Measurements from ENCODE around the gene KSR2.

The KSR2 gene

DNA sequence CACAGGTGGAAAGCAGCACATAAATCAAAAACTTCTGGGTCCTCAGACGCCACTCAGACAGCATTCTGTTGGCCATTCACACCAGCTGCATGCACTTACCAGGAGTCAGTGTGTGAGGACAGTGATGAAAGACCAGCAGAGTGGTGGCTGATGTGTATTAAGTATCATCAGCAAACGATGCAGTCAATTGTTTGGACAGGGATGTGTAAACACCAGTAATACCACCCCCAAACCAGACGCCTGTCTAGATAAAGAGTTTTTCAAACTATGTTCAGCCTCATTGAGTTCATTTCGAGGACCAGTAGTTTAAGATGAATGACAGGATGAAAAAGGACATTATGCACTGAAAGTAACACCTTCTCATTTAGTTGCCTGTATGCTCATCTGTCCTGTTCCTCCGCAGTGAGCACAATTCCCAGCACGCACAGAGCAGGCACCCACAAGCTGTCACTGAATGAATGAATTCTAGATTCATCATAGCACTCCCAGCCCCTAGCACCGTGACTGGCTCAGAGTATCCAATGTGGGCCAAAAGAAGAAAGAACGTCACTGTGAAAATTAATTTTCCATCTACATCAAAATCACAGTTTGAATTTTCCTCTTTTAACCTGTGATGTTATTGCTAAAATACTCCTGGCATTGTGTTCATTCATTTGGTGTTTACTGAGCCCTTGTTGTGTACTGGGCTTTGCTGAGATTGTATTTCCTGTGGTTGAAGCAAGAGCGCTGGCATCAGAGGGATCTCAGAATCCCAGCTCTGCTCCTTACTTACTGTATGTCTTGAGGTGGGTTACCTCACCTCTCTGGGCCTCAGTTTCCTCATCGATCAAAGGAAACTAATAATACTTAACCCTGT is 482.6 kb downstream of the KSR2 start:
- DNase-seq = no peak

DNA sequence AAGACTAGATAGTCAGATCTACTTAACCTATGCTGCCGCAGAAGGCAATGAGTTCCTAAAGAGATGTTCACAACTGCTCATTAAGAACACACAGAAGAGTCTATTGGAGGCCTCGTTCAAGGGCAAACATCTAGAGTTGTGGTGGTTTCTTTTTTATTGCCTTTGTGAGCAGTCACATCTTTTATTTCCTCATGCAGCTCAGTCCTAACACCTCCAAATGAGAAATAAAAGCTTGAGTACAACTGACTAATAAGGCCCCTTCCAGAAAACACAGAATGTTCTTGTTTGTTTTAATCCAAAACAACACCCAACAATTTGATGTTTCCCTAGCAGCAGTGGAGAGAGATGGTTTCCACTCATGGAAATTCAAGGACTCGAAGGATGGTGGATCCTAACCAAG is 483.9 kb downstream of the KSR2 start:
- DNase-seq = no peak

DNA sequence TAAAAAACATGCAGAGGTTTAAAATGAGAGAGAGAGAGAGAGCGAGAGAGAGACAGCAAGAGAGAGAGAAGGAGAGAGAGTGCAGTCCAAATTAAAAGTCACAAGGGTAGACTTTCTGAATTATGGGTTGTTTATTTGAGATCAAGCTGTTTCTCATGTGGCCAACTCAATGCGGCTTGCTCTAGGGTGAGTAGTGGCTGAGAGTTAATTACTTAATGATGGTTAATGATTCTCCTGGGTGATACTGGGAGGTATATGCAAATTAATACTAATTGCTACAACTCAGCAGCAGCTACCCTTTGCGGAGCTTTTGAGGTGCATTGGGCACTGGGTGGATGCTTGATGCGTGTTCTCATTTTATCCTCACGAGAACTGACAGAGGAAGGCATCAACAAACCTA is 485.3 kb downstream of the KSR2 start:
- no peak for DNase-seq

DNA sequence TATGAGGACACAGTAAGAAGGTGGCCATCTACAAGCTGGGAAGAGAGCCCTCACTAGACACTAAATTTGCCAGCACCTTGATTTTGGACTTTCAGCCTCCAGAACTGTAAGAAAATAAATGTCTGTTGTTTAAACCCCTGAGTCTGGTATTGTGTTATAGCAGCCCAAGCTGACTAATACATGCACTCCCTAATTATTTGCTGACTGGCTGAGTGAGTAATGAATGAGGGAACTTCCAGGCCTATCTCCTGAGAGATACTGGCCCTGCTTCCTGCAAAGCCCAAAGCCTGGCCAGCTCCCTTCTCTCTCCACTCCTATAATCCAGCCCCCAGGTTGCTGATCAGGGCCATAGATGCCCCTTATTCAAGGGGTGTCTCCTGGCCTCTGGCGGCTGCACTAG is 487.3 kb downstream of the KSR2 start:
- DNase-seq = no peak

DNA sequence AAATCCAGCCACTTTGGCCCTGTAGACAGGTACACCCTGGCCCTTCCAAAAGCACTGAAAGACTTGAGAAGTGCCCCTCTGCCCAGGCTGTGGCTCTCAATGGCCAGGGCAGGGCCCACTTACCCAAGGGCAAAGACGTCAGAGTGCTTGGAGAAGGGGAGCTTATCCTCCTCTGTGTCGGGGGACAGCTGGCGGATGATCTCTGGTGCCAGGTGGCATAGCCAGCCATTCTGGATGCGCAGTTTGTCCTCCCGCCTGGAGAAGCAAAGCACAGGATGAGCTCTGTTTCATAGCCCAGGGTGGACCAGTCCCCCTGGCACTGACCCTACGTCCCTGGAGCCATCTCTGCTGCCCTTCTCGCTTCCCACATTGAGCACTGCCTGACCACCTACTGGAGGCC is 492.4 kb downstream of the KSR2 start:
- no peak for DNase-seq

DNA sequence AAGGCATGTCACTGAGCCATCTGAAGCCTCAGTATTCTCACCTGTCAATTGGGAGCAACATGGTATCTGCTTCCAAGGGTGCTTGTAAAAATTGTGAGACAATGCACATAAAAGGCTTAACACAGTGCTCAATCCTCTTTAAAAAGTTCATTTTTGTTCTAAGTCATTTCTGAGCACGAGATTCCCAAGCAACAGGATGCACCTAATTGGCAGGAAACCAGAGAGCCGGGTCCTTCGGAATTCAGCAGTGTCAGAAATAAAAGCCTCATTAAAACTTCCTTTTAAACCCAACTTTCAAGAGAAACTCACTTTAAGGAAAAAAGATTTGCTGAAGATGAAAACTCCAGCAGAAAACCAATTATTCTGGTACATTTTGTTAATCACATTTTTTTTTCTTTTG is 494.9 kb downstream of the KSR2 start:
- DNase-seq = no peak

DNA sequence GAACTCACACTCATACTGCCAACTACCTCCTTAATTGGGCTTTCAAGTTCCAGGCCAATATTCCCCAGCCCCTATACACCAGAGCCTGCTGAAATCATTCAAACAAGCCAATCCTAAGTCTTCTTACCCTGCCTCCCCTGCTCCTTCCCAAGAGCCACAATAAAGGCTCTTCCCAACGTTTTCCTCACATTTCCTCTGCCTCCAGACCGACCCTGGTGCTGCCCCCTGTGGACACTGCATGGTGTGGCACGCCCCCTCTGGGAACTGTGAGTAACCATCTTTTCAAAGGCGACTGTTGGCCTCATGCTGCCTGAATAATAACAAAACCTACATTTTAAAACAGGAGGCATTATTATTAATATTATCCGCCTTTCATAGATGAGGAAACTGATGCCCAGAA is 495.8 kb downstream of the KSR2 start:
- DNase-seq = no peak

DNA sequence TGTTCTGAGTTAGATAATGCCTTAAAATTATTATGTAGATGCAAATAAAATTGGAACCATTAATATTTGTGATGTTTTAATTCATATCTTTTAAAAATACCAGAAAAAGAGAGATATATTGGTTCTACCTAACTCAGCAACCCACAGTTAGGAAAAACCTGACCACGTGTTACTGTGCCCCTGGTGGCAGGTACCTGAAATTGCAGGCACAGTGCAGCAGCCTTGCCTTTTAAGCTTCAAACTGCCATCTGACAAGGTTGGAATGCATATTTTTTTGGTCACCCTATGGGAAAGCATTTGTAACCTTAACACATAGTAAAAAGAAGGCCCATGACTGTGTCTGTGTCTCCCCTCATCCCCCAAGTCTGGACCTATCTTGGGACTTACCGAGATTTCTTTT is 498.0 kb downstream of the KSR2 start:
- no peak for DNase-seq

DNA sequence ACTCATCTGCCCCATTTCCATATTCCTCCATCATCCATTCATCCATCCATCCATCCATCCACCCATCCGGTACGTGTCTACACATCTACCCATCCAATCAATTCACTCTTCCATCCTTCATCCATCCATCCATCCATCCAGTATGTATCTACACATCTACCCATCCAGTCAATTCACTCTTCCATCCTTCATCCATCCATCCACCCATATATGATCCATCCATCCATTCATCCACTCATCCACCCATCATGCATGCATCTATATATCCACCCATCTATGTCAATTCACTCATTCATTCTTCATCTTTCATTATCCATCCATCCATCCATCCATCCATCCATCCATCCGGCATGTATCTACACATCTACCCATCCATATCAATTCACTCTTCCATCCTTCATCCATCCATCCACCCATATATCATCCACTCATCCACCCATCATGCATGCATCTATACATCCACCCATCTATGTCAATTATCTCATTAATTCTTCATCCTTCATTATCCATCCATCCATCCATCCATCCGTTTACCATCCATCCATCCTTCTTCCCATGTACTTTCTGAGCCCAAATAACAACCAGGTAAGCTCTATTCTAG is 498.8 kb downstream of the KSR2 start:
- DNase-seq = no peak

DNA sequence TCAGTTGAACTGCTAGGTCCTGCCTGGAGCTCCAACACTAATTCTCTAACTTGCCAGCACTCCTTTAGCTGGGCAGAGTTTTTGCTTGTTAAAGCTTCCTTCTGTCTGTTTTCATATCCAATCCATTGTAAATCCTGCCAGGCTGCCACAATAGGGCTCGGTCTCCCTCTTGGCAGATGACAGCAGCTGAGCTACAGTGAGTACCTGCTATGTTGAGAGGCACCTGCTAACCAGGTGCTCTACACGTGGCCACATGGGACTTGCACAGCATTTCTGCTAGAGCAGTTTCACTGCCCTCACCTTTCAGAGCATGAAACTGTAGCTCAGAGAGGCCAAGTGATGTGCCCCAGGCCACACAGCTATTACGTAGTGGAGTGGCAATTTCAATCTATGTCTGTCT is 500.8 kb downstream of the KSR2 start:
- no peak for DNase-seq

DNA sequence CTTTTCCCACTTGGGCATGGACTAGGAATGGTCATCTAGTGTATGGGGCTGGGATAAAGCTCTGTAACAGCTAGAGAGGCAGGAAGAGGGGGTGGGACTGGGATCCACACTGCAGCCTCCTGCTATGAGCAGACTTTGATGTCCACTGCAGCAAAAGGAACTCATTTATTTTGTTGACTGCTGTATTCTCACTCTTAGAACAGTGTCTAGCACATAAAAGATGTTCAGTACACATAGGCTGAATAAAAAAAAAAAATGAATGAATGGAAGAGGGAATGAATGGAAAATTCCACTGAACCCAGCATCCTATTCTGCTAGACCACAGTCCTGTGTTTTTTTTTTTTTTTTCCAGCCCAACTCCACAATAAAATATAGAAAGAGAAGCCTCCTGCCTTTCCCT is 501.2 kb downstream of the KSR2 start:
- DNase-seq = no peak

DNA sequence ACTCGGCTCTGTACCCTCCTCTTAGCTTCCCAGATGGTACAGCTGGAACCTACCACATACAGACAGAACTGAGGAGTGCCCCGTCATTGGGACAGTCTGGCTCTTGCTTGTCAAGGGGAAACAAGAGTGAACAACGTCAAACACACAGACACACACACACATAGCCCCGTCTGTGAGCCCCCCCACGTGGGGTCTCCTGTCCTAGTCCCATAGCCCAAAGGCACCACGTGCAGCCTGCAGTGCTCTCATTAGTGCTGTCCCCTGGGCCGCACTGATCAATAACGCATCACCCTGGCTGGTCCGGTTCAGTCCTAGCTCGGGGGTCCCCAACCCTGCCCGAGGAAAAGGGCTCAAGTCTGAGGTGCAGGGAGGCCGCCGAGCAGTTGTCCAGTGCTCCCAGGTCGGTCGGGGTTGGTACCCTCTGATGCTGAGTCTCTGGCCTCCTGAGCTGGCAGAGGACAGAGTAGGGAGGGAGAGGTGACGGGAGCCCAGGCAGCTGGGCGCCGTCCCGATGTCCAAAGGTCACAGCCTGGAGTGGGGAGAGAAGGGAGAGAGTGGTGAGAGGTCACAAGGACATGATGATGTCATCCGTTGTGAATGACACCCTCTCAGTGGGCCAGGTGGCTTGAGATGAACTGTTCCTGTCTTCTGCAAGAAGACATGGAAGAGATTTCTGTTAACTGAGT is 502.0 kb downstream of the KSR2 start:
- DNase-seq = no peak

DNA sequence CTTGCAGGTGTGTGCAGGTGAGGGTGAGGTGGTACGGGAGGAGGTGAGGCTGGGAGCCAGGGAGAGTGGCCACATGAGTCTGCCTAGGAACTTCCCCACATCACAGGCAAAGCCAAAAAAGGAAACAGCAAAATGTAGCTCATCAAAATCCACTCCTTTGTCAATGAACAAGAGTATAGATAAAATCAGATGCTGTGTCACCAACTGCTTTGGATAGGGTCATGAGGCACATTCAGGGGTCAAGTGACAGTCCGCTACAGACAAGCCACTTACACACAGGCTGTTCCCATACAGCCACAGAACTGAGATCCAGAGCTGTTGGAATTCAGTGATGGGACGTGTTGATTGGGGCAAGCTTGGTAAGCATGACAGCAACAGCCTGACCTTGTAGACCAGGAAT is 507.1 kb downstream of the KSR2 start:
- no peak for DNase-seq

DNA sequence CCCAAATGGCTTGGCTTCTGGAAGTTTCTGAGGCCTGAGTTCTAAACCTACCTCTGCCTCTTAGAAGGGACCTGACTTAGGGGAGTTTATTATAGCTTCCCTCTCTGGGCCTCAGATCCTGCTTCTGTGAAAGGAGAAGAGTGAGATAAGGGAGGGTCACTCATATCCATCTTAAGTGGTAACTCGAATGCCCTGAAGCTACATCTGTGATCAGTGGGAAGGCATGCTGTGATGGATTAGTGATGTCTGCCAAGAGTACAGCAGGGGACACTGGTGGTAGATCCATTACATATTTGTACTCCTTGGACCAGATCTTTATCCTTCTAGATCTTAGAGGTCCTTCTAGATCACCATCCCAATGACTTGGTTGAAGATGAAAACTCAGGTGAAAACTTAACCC is 509.6 kb downstream of the KSR2 start:
- no peak for DNase-seq

DNA sequence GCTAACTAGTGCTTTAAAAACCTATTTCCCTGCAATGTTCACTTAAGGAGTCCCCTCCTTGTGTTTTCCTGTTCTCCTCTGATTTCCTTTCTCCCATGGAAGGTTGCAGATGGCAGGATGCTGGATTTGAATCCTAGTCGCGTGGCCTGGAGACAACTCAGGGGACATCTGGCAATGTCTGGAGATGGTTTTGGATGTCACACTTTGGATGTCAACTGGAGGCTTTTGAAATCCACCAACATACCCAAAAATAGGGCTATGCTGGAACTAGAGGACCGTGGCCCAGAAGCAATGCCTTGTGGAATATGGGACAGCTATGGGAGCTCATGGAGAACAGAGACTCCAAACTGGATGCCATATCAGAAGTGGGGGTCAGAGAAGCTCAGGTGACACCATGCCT is 511.6 kb downstream of the KSR2 start:
- DNase-seq = no peak

DNA sequence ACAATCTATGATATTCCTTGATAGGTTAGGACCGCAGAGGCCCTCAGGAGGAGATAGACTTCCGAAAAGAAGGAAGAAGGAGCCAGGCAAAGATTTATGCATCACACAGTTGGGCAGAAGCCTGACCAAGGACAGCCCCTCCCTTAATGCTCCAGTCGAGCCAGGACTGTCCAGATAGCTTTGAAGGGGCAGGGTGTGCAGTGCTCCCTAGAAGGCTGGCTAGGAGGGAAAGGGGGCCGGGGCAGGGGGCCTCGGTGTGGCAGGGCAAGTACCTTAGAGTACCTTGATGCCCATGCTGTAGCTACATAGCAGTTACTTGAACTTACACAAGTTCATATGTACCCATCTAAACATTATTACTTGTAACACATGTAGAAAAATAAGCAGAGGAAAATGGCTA is 512.7 kb downstream of the KSR2 start:
- DNase-seq = no peak

DNA sequence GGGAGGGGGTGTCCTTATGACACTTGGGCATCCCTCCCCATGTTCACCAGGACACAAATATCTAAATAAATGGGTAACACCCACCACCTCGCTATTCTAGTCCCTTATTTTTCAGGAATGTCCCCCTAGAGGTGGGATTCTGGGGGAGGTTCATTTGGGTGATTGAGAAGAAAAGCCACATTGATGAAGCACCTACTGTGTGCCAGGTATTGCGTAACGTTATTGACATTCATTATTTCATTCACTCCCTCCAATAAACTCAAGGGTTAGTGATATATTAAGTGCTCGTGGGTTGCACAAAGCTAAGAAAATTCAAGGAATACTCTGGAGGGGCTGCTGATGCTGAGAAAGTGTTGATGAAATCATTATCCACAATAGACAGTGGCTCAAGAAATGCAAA is 514.8 kb downstream of the KSR2 start:
- DNase-seq = no peak

DNA sequence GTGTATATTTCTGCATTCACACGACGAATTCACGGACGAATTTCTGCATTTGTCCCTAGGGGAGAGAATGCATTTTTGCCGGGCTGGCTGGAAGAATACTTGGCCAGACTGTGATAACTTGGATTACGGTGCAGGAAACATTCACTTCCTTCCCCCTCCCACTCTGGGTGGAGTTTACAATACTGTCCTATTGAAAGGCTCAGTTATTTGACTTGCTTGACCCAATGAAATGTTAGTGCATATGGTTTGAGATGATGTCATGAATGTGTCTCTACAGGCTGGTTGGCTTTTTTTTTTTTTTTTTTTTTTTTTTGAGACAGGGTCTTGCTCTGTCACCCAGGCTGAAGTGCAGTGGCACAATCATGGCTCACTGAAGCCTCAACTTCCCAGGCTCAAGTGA is 516.7 kb downstream of the KSR2 start:
- DNase-seq = no peak

DNA sequence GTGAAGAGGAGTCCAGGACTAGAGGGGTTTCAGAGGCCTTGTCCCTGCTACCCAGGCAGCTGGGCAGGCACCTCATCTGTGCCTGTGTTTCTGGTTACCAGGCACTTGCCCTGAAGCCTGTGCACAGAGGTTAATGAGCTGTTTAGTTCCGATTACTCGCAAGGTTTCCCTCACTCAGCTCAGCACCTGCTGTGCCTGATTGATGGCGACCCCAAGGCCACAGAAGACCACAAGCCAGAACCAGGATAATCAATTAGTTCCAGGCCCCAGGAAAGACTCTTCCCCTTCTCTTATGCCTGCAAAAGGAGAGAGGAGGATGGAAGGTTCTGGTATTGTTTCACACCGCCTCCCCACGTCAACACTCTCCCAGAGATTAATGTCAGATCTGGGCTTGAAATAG is 518.6 kb downstream of the KSR2 start:
- DNase-seq = no peak

DNA sequence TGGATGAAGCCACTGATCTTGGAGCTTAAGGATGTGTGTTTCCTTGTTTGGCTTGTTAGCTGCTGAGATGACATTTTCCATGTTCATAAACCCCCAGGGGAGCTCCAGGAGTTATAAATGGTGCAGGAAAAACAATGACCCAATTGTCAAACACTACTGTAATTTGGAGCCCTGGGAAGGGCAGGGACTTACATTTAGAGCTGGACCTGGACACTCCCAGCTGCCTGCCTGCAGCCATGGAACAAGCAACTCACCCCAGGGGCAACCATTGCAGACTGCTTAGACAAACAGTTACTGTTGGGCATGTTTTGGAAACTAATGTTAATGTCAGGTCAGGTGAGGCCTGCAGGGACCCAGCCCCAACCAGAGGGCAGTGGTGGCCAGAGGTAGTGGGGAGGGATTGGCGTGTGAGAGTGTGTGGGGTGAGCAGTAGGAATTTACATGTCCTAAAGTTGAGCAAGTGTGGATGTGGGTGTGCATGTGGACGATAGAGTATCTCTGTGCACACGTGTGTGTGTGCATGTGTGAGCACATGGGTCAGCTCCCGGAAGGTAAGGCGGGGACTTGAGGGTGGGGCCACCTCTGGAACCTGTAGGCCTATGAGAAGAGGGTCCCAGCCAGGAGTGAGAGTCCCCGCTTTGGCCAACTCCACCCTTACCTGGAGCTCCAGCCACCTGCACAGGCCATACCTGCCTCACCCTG is 521.0 kb downstream of the KSR2 start:
- DNase-seq = no peak

DNA sequence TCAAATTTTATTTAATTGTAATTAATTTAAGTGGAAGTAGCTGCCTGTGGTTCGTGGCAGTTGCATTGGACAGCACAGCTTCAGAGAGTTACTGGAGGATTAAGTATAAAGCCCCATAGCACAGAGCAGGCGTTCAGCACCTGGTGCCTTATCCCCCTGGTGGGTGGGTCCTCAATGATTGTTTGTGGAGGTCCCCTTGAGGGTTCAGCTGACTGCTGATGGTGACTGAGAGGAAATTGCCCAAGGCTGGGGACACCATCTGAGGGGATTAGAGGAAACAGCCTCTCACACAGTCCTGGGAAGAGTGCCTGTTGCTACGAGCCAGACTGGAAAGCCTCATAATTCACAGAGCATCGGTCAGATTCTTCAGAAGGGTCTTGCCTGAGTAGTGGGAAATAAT is 524.0 kb downstream of the KSR2 start:
- DNase-seq = no peak

DNA sequence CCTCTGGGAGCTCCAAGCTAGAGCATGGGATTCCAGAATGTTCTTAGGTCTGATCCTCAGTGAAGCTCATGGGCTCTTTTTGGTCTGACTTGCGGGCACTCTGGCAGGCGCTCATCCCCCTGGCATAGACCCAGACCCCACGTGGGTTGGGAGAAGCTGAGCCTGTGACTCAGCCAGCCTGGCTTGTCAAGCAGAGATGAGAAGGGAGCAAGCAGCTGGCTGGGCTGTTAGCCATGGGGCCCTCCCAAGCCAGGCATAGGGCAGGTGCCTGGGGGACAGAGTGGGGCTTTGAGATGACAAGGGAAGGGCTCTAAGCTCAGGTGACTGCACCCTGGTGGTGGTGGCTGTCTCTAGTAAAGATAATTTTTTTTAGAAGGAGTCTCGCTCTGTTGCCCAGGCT is 527.0 kb downstream of the KSR2 start:
- no peak for DNase-seq

DNA sequence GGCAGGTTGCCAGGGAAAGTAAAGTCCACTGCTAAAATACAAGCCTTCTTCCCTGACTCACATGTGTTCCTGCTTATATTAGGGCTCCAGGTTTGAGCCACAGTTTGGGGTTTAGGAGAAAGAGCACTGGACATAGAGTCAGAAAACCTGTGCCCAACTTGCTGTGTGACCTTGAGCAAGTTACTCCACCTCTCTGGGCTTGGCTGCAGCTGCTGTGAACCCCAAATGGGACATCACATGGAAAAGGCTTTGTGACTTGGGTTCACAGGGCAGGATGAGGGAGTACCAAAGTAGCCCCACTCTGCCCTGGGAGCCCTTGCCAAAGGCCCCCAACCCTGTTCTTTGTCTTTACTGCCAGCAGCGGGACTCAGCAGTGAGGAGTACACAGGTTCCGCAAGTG is 528.4 kb downstream of the KSR2 start:
- no peak for DNase-seq

DNA sequence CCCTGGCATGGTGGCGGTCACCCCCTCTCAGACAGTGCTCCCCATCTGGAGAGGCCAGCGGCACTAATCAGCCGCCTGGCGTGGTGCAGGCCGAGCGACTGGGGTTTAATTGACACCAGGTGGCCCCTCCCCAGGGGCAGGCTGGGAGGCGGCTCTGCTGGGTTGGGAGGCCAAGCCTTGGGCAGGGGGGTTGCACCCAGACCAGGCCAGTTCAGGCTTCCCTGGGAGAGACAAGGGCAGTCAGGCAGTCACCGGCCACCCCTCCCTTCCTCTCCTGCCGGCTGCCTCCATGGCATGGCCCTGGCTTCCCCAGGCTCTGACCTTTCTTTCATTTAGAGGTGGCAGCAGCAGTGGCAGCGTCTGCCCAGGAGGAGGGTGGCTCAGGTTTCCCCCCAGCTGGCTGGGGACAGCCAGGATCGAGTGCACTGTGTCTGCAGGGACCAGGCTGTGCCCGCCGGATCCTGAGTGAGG is 529.2 kb downstream of the KSR2 start:
- no peak for DNase-seq
